Tibial nerve (tissue), 3 donors: ENCODE results near the gene RPS19BP1.

ENCODE experiments used
- POLR2A ChIP-seq, 2 donors: fragments of 450-650 bp; IDR thresholded peaks; one replicate each; pipeline ENCODE4 v1.6.1; 2017; ENCODE audit warnings: antibody characterized with exemption in 2 of 2, mild to moderate bottlenecking in 2 of 2, moderate library complexity in 2 of 2
- TF ChIP-seq, protein P1 (sequence below), 5 experiments: fragments of 200-600 bp in 3 of 5; fragments of 450-650 bp in 2 of 5; sonication (generic) in 3 of 5; IDR thresholded peaks; one replicate each; pipeline ENCODE4 v1.5.1; 2016 to 2019; ENCODE audit warnings: antibody characterized with exemption in 5 of 5, mild to moderate bottlenecking in 3 of 5, moderate library complexity in 2 of 5

DNA sequence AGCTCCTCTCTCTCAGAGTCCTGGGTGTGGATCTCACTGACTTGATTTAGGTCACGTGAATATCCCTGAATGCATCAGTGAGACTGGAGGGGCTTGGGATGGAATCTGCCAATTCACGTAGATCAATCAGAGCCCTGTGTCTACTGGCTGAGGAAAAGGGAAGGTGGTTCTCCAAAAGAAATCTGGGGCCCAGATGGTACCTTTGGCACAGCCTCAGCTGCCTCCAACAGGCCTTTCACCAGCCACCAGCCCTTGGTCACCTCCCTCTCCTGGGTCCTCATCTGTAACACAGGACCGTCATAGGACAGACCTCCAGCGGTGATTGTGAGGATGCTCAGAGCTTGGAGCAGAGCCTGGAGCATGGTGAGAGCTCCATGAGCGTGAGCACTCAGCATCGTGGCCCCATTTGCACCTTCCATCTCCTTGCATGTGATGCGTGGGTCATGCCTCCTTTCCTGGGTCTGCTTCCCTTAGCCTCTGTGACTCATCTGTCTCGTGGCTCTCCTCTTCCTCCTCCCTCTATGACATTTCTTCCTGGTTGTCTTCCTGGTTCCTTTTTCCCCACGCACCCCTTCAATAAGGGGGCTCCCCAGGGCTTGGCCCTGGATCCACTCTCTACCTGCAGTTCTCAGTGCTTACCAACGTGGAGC, 38.0 kb downstream of the RPS19BP1 start:
- no peak for TF ChIP-seq POLR2A (IDR thresholded peaks at IDR 0.05)
- TF ChIP-seq, protein P1, sequence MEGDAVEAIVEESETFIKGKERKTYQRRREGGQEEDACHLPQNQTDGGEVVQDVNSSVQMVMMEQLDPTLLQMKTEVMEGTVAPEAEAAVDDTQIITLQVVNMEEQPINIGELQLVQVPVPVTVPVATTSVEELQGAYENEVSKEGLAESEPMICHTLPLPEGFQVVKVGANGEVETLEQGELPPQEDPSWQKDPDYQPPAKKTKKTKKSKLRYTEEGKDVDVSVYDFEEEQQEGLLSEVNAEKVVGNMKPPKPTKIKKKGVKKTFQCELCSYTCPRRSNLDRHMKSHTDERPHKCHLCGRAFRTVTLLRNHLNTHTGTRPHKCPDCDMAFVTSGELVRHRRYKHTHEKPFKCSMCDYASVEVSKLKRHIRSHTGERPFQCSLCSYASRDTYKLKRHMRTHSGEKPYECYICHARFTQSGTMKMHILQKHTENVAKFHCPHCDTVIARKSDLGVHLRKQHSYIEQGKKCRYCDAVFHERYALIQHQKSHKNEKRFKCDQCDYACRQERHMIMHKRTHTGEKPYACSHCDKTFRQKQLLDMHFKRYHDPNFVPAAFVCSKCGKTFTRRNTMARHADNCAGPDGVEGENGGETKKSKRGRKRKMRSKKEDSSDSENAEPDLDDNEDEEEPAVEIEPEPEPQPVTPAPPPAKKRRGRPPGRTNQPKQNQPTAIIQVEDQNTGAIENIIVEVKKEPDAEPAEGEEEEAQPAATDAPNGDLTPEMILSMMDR (IDR thresholded peaks at IDR 0.05), result no peak
